Peyer's patch (tissue), 4 donors: ENCODE data around the gene UNK.

Experiments
- POLR2A ChIP-seq, 2 donors: fragments of 450-650 bp; IDR thresholded peaks; one replicate each; pipeline ENCODE4 v1.5.1; 2017; ENCODE audit warnings: antibody characterized with exemption in 2 of 2, mild to moderate bottlenecking in 2 of 2, moderate library complexity in 2 of 2
- TF ChIP-seq, protein P1 (sequence below), 6 experiments: fragments of 450-650 bp in 4 of 6; fragments of 200-600 bp in 2 of 6; sonication (generic) in 1 of 6; IDR thresholded peaks; one replicate each; pipeline ENCODE4 v1.5.1; 2017 to 2019; ENCODE audit warnings: antibody characterized with exemption in 6 of 6, mild to moderate bottlenecking in 3 of 6, moderate library complexity in 1 of 6

GRCh38 chr17:75847614-75848522 lies 63.3 kb downstream of the UNK start:
- TF ChIP-seq POLR2A (IDR thresholded peaks at IDR 0.05), result no peak
- TF ChIP-seq, protein P1, sequence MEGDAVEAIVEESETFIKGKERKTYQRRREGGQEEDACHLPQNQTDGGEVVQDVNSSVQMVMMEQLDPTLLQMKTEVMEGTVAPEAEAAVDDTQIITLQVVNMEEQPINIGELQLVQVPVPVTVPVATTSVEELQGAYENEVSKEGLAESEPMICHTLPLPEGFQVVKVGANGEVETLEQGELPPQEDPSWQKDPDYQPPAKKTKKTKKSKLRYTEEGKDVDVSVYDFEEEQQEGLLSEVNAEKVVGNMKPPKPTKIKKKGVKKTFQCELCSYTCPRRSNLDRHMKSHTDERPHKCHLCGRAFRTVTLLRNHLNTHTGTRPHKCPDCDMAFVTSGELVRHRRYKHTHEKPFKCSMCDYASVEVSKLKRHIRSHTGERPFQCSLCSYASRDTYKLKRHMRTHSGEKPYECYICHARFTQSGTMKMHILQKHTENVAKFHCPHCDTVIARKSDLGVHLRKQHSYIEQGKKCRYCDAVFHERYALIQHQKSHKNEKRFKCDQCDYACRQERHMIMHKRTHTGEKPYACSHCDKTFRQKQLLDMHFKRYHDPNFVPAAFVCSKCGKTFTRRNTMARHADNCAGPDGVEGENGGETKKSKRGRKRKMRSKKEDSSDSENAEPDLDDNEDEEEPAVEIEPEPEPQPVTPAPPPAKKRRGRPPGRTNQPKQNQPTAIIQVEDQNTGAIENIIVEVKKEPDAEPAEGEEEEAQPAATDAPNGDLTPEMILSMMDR (IDR thresholded peaks at IDR 0.05), result no peak
